HEK293 (cell line): ENCODE measurements around the gene RCAN2.

Experiments used
- CTCF ChIP-seq: fragments of 450-650 bp; formaldehyde crosslinking; IDR thresholded peaks from 2 replicates; pipeline ENCODE4 v1.5.1; 2016; ENCODE audit warnings: missing biosample characterization, missing genetic modification characterization
- TRIM28 ChIP-seq: IDR thresholded peaks from 2 replicates; pipeline ENCODE4 v1.6.1; 2011; ENCODE audit warnings: low read length, control low read depth, borderline replicate concordance
- WT1 ChIP-seq: fragments of 450-650 bp; formaldehyde crosslinking; IDR thresholded peaks from 2 replicates; pipeline ENCODE4 v1.5.1; 2016; ENCODE audit warnings: missing biosample characterization, missing genetic modification characterization
- ZNF600 ChIP-seq: fragments of 450-650 bp; formaldehyde crosslinking; IDR thresholded peaks from 2 replicates; pipeline ENCODE4 v1.5.1; 2016; ENCODE audit warnings: missing biosample characterization, missing genetic modification characterization

- TF ChIP-seq WT1 (tag by site-specific recombination): no peak
- no peak for TF ChIP-seq ZNF600
- TF ChIP-seq TRIM28: no peak
- TF ChIP-seq CTCF (tag by site-specific recombination): no peak
Measured at GRCh38 chr6:46334442-46334841, 156.8 kb downstream of the RCAN2 start.
